GM13976 (cell line): ENCODE results near the gene GLI3.

Source experiments
- DNase-seq: peaks from one replicate; pipeline ENCODE4 v3.0.0; 2012; ENCODE audit warnings: low spot score
- in situ Hi-C: fragments of 300-500 bp; cut with MboI; formaldehyde crosslinking; loops from one replicate; pipeline ENCODE4 v1.12.0; 2022; ENCODE audit warnings: low sequenced_read_pairs, mixed read lengths, inconsistent platforms; ENCODE audit not compliant: unreplicated experiment
- TF ChIP-seq, protein P1 (sequence below): IDR thresholded peaks from 2 replicates; pipeline ENCODE4 v1.5.1; 2012; ENCODE audit warnings: borderline replicate concordance, mild to moderate bottlenecking; ENCODE audit not compliant: insufficient read depth; ENCODE audit errors: extremely low read depth, missing control alignments, control extremely low read depth

The GLI3 gene

DNA sequence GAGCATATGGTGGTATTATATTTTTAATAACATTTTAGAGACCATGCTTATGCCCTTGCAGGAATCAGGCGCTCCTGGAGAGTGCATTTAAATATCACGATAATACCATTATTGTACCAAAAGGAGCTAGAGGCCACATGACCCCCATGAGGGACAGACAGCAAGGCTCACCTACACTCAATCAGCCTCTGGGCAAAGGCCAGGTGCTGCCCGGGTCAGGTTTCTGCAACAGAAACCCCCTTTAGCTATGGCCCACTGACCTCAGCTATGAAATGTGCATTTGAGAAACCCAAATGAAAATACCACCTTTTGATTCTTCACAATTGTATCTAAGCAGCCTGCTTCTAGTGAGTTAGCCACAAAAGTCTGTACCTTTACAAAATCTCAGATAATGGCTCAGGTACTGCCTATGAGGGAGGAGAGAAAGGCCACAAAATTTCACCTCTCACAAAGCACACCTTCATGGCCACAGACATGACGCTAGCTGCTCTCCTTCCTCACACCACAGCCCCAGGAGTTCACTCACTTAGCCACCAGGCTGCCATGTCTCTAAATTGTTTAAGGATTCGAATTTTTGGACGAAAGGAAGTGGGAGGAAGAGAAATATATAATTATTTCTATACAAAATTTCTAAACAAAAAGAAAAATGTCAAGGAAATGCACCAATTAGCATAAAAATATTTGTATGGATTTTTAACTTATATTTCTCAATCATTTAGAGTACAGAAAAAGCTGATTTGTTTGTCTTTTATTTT, 79.9 kb downstream of the GLI3 start:
- TF ChIP-seq, protein P1, sequence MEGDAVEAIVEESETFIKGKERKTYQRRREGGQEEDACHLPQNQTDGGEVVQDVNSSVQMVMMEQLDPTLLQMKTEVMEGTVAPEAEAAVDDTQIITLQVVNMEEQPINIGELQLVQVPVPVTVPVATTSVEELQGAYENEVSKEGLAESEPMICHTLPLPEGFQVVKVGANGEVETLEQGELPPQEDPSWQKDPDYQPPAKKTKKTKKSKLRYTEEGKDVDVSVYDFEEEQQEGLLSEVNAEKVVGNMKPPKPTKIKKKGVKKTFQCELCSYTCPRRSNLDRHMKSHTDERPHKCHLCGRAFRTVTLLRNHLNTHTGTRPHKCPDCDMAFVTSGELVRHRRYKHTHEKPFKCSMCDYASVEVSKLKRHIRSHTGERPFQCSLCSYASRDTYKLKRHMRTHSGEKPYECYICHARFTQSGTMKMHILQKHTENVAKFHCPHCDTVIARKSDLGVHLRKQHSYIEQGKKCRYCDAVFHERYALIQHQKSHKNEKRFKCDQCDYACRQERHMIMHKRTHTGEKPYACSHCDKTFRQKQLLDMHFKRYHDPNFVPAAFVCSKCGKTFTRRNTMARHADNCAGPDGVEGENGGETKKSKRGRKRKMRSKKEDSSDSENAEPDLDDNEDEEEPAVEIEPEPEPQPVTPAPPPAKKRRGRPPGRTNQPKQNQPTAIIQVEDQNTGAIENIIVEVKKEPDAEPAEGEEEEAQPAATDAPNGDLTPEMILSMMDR, result no peak
- in situ Hi-C loops, result no loop called here
- DNase-seq, result no peak

DNA sequence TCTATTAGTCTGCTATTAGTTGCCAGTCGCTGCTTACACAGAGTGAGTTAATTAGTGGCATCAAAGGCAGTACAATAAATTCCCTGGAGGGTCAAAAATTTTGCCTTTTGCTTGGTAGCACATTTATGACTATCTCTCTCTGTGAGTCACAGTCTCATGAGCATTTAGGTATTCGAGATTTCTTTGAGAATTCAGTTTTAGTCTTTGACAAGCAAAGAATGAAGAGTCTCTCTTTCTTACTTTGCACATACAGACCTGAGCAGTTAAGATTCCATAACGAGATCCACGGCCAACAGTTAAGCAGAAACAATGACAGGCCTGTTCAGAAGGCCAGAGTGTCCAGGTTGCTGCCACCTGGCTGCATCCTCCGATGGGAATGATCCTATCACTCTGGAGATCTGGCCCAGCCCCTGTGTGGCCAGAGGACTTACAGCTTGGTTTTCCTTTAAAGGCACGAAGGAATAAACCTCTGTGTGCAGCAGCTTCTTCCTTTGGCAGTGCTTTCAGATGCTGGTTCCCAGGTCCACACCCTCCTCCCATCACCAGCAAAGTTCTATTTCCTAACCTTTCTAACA, 80.6 kb downstream of the GLI3 start:
- DNase-seq, result no peak
- in situ Hi-C loops, result no loop called here
- TF ChIP-seq, protein P1, result no peak

DNA sequence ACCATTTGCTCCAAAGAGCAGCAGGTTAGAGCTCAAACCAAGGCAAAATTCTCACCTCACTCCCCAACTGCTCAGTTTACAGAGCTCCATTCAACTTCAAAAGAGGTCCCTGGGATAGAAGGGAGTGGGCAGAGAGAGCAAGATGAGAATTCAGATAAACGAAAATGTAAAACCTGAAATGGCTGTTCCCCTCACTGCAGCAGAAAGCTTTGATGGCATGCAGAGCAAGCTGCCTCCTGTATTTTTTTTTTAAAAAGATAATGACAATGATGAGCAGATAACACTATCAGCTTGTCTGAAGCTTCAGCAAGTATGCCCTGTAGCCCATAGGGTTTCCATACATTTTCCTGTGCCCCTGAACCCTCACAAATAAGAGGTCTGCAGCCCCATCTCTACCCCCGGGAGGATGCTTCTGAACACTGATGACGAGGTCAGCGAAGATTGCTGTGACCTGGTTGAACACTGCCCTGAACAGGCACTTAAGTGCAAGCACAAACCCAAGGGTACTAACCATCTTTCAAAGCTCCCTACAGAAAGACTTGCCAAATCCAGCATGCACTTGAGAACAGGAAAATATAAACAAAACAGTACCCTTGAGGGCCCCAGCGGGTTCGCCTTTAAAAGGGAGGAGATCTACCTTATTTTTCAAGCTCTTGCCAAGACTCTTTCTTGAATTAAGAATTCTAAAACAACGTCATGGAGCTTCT, 81.3 kb downstream of the GLI3 start:
- in situ Hi-C loops, result no loop called here
- no peak for DNase-seq

DNA sequence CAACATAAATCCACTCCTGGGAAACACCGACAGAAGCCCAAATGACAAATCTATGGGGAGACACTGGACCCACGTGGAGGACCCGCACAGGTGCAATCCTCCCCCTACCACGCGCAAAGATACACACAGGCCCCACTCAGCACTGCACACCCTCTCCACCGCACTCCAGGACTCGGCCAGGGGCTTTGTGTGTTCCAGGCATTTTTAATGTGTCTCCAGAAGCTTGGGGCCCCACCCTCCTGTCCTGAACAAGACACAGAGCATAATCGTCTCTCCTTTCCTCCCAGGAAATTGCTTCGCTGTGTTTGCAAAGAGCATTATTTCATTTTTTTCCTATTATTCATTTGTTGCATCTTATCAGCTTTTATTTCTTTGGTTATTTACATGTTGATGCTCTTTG, 82.8 kb downstream of the GLI3 start:
- in situ Hi-C loops, result no loop called here
- DNase-seq, result no peak
- TF ChIP-seq, protein P1, result no peak

More for the DNA sequence above, 81.3 kb downstream of the GLI3 start:
- TF ChIP-seq, protein P1, result no peak

DNA sequence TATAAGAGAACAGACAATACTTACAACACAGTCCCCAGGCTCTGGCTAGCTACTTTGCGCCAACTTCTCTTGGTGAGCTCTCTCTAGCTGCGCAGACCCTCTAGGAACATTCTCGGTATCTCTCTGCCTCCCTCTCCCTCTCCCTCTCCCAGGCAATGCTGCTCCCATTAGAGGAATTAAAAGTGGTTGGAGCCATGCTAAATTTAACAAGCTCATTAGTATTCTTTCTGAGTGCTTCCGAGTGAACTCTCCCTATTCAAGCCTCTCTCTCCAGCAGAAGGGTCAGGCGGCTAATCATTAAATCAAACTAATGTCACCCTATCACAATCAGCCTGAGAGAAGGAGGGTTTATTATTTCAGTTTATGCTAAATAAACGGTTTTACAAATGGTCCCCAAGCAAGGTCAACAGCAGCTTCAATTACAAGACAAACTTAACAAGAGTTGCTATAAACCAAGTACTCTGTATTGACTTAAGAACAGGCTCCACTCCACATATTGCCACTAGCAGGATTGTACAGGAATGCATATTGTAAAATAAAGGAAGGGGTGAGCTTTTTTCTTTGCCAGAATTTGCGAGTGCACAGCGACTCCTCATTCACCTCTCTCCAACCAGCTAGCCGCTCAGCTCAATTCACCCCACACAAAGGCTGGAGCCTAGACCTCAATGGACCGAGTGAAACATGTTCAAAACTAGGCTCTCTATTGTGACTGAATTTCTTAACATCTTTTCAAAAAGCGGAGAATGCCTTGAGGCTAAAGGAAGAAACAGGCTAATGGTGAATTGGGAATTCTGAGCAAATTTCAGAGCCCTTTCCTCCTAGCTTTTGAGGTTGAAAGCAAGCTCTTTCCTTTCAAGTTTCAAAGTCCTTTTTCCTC, 84.4 kb downstream of the GLI3 start:
- TF ChIP-seq, protein P1, result no peak
- DNase-seq, result no peak
- in situ Hi-C loops, result no loop called here

DNA sequence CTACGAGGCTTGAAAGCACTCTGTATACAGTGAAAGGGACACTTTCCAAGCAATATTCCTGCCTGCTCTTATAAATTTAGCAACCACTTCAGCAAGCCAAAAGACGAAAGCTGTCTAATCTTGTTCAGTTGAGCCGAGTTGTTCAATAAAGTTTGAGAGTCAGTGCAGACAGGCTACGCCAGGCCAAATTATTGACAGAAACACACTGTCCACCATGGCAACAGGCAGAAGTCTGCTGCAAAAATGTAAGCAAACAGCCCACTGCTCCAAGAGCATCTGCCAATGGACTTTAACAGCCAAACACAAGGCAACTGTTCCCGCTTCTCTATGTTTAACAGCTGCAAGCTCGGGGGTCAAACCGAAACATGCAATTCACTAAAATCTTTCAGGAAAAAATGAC, 85.7 kb downstream of the GLI3 start:
- in situ Hi-C loops, result no loop called here
- DNase-seq, result no peak
- TF ChIP-seq, protein P1, result no peak
